GM12875 (cell line): ENCODE data around the gene PVALEF.
A peak's percentile ranks its signal among the peaks of the same experiment; 100 is the strongest.

ENCODE experiments used
- H3K4me3 ChIP-seq: one replicate; pipeline ENCODE4 v1.5.1; 2011; ENCODE audit warnings: low read depth, low read length, control low read depth
- TF ChIP-seq, protein P1 (sequence below): IDR thresholded peaks from 2 replicates; pipeline ENCODE4 v1.5.1; 2011; ENCODE audit warnings: low read depth, mild to moderate bottlenecking, control low read depth, inconsistent platforms, low read length, moderate library complexity, borderline replicate concordance; ENCODE audit not compliant: insufficient read depth

The PVALEF gene

DNA sequence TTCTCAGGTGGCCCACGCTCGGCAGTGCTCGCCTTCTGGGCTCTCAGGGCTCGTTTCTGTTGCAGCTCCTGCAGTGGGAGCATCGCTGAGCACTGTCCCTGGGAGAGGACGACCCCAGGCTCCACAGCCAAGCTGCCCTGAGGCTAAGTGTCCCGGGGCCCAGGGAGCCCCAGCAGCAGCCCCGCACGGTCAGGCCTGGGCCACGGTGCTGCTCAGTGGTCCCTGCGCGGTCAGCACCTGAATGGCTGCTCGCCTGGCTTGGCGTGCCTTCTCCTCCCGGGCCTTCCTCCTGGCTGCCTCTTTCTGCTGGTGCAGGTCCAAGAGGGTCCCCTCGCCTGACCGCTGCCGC, 34.1 kb downstream of the PVALEF start:
- TF ChIP-seq, protein P1, sequence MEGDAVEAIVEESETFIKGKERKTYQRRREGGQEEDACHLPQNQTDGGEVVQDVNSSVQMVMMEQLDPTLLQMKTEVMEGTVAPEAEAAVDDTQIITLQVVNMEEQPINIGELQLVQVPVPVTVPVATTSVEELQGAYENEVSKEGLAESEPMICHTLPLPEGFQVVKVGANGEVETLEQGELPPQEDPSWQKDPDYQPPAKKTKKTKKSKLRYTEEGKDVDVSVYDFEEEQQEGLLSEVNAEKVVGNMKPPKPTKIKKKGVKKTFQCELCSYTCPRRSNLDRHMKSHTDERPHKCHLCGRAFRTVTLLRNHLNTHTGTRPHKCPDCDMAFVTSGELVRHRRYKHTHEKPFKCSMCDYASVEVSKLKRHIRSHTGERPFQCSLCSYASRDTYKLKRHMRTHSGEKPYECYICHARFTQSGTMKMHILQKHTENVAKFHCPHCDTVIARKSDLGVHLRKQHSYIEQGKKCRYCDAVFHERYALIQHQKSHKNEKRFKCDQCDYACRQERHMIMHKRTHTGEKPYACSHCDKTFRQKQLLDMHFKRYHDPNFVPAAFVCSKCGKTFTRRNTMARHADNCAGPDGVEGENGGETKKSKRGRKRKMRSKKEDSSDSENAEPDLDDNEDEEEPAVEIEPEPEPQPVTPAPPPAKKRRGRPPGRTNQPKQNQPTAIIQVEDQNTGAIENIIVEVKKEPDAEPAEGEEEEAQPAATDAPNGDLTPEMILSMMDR, result no peak
- no peak overlapping the region for H3K4me3 ChIP-seq

DNA sequence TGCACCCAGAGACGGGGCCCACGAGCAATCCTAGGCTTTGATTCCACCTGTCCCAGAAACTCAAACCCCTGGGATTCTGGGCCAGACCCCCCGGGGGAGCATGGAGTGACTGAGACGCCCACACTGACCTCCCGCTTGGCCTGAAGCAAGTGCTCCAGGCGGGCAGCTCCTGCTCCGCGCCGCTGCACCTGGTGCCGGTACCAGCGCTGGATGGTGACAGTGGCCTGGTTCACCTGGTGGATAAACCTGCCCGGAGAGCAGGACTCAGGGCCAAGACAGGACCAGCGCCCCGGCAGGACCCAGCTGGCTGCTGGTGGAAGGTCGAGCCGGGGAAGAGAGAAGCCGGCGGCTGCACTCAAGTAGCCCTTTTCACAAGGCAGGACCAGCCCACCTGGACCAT, 34.9 kb downstream of the PVALEF start:
- TF ChIP-seq, protein P1, result no peak

DNA sequence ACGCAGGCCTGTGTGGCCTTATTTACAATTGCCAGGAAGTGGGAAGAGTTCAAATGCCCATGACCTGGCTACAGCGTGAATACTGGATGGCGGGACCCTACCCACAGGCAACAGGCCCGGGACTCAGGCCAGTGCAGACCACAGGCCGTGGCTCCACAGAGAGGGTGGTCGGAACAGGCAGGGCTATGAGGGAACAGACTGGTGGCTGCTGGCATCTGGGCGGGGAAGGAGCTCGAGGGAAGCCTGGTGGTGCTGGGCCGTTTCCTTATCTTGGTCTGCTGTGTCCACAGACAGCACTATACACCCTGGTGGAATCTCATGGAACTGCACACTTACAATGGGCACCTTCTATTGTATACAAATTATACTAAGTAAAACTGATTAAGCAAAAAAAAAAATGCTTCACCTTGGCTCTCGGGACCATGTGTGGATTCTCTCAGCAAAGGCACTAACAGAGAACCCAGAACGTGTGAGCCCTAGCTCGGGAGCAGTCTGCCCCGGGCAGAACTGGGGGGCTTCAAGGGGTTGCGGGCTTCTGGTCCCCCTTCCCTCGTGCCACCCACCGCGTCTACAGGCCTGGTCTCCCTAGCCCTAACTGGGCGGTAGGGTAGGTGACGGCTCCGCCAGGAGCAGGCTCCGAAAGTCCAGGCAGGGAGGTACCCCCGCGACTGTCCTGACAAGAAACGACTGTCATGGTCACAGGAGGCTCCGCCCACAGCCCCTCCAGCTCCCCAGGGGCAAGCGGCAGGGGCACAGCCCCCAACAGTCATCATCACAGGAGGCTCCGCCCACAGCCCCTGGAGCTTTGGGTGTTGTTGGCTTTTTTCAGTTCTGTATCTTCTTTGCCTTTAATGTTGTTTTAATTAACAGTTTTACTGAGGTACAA, 35.6 kb downstream of the PVALEF start:
- no peak overlapping the region for H3K4me3 ChIP-seq
- TF ChIP-seq, protein P1, result peak; percentile 50; the same call in 1 of the 2 replicates

More for the DNA sequence above, 34.9 kb downstream of the PVALEF start:
- H3K4me3 ChIP-seq, result no peak overlapping the region

DNA sequence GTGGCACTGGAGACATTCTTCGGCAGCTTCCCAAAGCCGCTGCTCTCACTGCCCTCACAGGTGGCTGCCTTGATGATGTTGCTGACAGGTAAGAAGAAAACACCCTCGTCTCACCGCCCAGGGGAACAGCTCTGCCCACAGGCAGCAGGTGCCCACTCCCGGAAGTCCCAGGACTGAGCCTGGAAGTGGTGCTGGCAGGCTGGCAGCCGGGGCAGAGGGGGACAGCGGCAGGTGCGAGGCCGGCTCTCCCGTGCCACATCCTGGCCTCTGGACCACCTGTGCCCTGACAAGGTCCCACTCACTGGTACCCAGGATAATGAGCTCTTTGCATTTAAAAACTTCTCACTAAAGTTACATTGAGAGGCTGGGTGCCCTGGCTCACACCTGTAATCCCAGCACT, 37.0 kb downstream of the PVALEF start:
- TF ChIP-seq, protein P1, result no peak
- no peak overlapping the region for H3K4me3 ChIP-seq

DNA sequence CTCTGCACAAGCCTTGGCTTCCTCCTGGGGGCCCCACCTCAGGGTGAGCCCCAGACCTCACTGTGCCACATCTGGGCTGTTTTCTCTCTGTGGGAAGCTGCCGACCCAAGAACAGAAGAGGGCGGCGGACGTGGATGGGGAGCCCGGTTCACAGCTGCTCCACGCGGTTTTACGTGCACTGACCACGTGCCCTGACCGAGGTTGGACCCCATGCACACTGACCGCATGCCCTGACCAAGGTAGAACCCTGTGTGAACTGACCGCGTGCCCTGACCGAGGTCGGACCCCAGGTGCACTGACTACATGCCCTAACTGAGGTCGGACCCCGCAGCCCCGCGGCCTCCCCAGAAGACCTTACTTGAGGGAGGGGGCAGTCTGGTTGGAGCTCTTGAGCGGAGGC, 37.8 kb downstream of the PVALEF start:
- no peak overlapping the region for H3K4me3 ChIP-seq

DNA sequence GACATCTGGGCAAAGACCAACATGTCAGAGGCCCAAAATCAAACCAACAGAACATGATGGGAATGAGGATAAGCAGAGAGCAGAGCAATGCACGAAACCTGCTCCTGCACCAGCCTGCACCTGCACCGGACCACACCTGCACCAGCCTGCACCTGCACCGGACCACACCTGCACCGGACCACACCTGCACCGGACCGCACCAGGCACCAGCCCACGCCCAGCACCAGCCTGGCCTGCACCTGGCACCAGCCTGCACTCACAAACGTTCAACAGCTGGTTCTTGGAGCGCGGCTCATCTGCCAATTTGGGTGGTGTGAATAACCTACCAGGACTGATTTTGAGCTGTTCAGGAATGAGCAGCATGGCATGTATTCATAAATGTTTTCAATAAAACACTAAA, 39.3 kb downstream of the PVALEF start:
- no peak overlapping the region for H3K4me3 ChIP-seq
- TF ChIP-seq, protein P1, result no peak

More for the DNA sequence above, 37.8 kb downstream of the PVALEF start:
- TF ChIP-seq, protein P1, result no peak

DNA sequence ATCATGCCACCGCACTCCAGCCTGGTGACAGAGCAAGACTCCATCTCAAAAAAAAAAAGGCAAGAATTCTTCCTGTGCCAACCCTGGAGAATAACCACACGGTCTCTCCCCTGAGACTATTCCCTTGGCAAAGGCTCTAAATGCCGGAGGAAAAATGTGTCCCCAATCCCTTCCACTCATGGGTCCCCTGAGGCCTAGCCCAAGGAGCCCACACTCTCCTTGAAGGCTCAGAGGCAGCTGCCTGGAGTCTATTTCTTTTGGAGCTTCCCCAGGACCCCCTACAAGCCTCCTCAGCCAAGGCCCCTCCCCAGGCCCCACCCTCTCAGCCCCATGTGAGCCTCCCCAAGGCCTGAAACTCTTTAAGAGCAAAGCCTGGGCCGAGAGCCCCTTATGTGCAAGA, 40.9 kb downstream of the PVALEF start:
- no peak overlapping the region for H3K4me3 ChIP-seq
- TF ChIP-seq, protein P1, result no peak
